HG03558 (cell line): ENCODE results near the gene S100A10.

Experiments
- ATAC-seq: cut with Tn5 transposase; IDR thresholded peaks from one replicate; pipeline ENCODE4 v1.9.1; 2021; ENCODE audit warnings: moderate number of reproducible peaks; ENCODE audit not compliant: unreplicated experiment; ENCODE audit errors: extremely low read depth

Gene S100A10

GRCh38 chr1:151993734-151994496 is at the start of gene S100A10:
TSS of gene S100A10 (minus strand) at chr1:151993859. CDS start at chr1:151986230, 7,629 bp downstream.
- no peak for ATAC-seq

GRCh38 chr1:152042030-152042429 is 48.4 kb upstream of the S100A10 start:
- ATAC-seq = no peak

- no peak for ATAC-seq
Observed at GRCh38 chr1:152039886-152040285, 46.2 kb upstream of the S100A10 start.

GRCh38 chr1:152039461-152039860 is 45.8 kb upstream of the S100A10 start:
- ATAC-seq = no peak

GRCh38 chr1:152038871-152039270 is 45.2 kb upstream of the S100A10 start:
- ATAC-seq = no peak

GRCh38 chr1:152036267-152037216 is 42.9 kb upstream of the S100A10 start, which contains the start of gene S100A11:
TSS of gene S100A11 (minus strand) at chr1:152037004. CDS start at chr1:152036915, 89 bp downstream.
- ATAC-seq = no peak

- ATAC-seq = no peak
Observed at GRCh38 chr1:152035539-152036266, 42.0 kb upstream of the S100A10 start.

- no peak for ATAC-seq
Observed at GRCh38 chr1:152034654-152035538, 41.2 kb upstream of the S100A10 start.

GRCh38 chr1:152034324-152034653 is 40.6 kb upstream of the S100A10 start:
- no peak for ATAC-seq

GRCh38 chr1:152029929-152030211 is 36.2 kb upstream of the S100A10 start:
- ATAC-seq = no peak

- ATAC-seq = no peak
Observed at GRCh38 chr1:152029144-152029928, 35.7 kb upstream of the S100A10 start.

- no peak for ATAC-seq
Observed at GRCh38 chr1:152026895-152027294, 33.2 kb upstream of the S100A10 start.

- ATAC-seq = no peak
Observed at GRCh38 chr1:152024223-152024622, 30.6 kb upstream of the S100A10 start.

- no peak for ATAC-seq
Observed at GRCh38 chr1:152023221-152023620, 29.6 kb upstream of the S100A10 start.

GRCh38 chr1:152022474-152022873 is 28.8 kb upstream of the S100A10 start:
- ATAC-seq = no peak

- no peak for ATAC-seq
Observed at GRCh38 chr1:152021569-152021968, 27.9 kb upstream of the S100A10 start.

GRCh38 chr1:152020849-152021248 is 27.2 kb upstream of the S100A10 start:
- no peak for ATAC-seq

- ATAC-seq = no peak
Observed at GRCh38 chr1:152018537-152018936, 24.9 kb upstream of the S100A10 start.

GRCh38 chr1:152015766-152016165 is 22.1 kb upstream of the S100A10 start:
- ATAC-seq = no peak
